HEK293 (cell line): ENCODE data around the gene FGD1.
"Not testable (repeated sequence)": the region's sequence is repeated elsewhere in the genome, so short reads cannot be mapped to it uniquely, and the experiment has no call there.

Source experiments
- CTCF ChIA-PET: fragments of 350-600 bp; formaldehyde crosslinking; extraction: SDS; loops from one replicate; lab custom pipeline; 2021; ENCODE audit warnings: antibody characterized with exemption; lab: Yijun Ruan, JAX
- POLR2A ChIA-PET: fragments of 300-600 bp; formaldehyde crosslinking; extraction: SDS; loops from one replicate; lab custom pipeline; 2020; ENCODE audit warnings: antibody characterized with exemption, inconsistent platforms; lab: Yijun Ruan, JAX
- H3K27ac ChIP-seq: fragments of 200-500 bp; sonication (Bioruptor generic); 2 replicates; pipeline ENCODE4 v1.5.1; 2014; ENCODE audit warnings: low read depth, low read length, control low read depth, inconsistent platforms; ENCODE audit errors: extremely low read depth
- H3K36me3 ChIP-seq, 2 experiments: fragments of 200-500 bp in 1 of 2; sonication (Bioruptor generic) in 1 of 2; 1 replicate in 1 of 2; 2 replicates in 1 of 2; pipeline ENCODE4 v1.5.1; 2014 to 2017; ENCODE audit warnings: inconsistent platforms in 2 of 2, low read length in 2 of 2; ENCODE audit not compliant: control insufficient read depth in 2 of 2, insufficient read depth in 1 of 2
- H3K4me1 ChIP-seq: fragments of 200-500 bp; sonication (Bioruptor generic); 2 replicates; pipeline ENCODE4 v1.5.1; 2014; ENCODE audit warnings: mild to moderate bottlenecking, low read length, inconsistent platforms; ENCODE audit not compliant: control insufficient read depth, insufficient read depth
- H3K4me3 ChIP-seq: 2 replicates; pipeline ENCODE4 v1.5.1; 2011; ENCODE audit warnings: low read depth, mild to moderate bottlenecking, control low read depth, low read length, moderate library complexity
- H3K9me3 ChIP-seq: fragments of 200-500 bp; sonication (Bioruptor generic); 2 replicates; pipeline ENCODE4 v1.5.1; 2014; ENCODE audit warnings: low read depth, low read length, inconsistent platforms; ENCODE audit not compliant: control insufficient read depth, insufficient read depth
- EGR2 ChIP-seq: fragments of 450-650 bp; formaldehyde crosslinking; IDR thresholded peaks from 2 replicates; pipeline ENCODE4 v1.5.1; 2016; ENCODE audit warnings: low read depth, missing biosample characterization, missing genetic modification characterization
- GLI2 ChIP-seq: fragments of 450-650 bp; formaldehyde crosslinking; IDR thresholded peaks from 2 replicates; pipeline ENCODE4; 2017; ENCODE audit warnings: missing biosample characterization, missing genetic modification characterization, low read depth, borderline replicate concordance
- HOXD13 ChIP-seq: sonication (generic); formaldehyde crosslinking; IDR thresholded peaks from 2 replicates; pipeline ENCODE4 v1.8.0; 2022; ENCODE audit warnings: missing genetic modification reagents, borderline replicate concordance
- MEIS1 ChIP-seq: sonication (generic); formaldehyde crosslinking; IDR thresholded peaks from 2 replicates; pipeline ENCODE4 v1.8.1; 2022; ENCODE audit warnings: missing genetic modification reagents, mild to moderate bottlenecking, borderline replicate concordance
- OVOL3 ChIP-seq: fragments of 450-650 bp; formaldehyde crosslinking; IDR thresholded peaks from 2 replicates; pipeline ENCODE4 v1.5.1; 2016; ENCODE audit warnings: missing biosample characterization, missing genetic modification characterization
- ZBTB1 ChIP-seq: fragments of 450-650 bp; formaldehyde crosslinking; IDR thresholded peaks from 2 replicates; pipeline ENCODE4 v1.5.1; 2016; ENCODE audit warnings: missing biosample characterization, missing genetic modification characterization
- ZFHX2 ChIP-seq: fragments of 450-650 bp; formaldehyde crosslinking; conservative IDR thresholded peaks from 2 replicates; pipeline ENCODE4 v1.5.1; 2016; ENCODE audit warnings: missing biosample characterization, missing genetic modification characterization
- ZFP37 ChIP-seq: fragments of 450-650 bp; formaldehyde crosslinking; IDR thresholded peaks from 2 replicates; pipeline ENCODE4 v1.5.1; 2016; ENCODE audit warnings: missing biosample characterization, missing genetic modification characterization
- ZNF146 ChIP-seq: fragments of 450-650 bp; formaldehyde crosslinking; IDR thresholded peaks from 2 replicates; pipeline ENCODE4 v1.5.1; 2016; ENCODE audit warnings: missing biosample characterization, missing genetic modification characterization
- ZNF16 ChIP-seq: fragments of 450-650 bp; formaldehyde crosslinking; IDR thresholded peaks from 2 replicates; pipeline ENCODE4 v1.5.1; 2016; ENCODE audit warnings: low read depth, missing biosample characterization, missing genetic modification characterization
- ZNF2 ChIP-seq: fragments of 450-650 bp; formaldehyde crosslinking; IDR thresholded peaks from 2 replicates; pipeline ENCODE4 v1.5.1; 2016; ENCODE audit warnings: missing biosample characterization, missing genetic modification characterization
- ZNF26 ChIP-seq: fragments of 450-650 bp; formaldehyde crosslinking; IDR thresholded peaks from 2 replicates; pipeline ENCODE4 v1.5.1; 2016; ENCODE audit warnings: missing biosample characterization, missing genetic modification characterization
- ZNF280D ChIP-seq: fragments of 450-650 bp; formaldehyde crosslinking; IDR thresholded peaks from 2 replicates; pipeline ENCODE4 v1.5.1; 2016; ENCODE audit warnings: missing biosample characterization, missing genetic modification characterization
- ZNF391 ChIP-seq: fragments of 450-650 bp; formaldehyde crosslinking; IDR thresholded peaks from 2 replicates; pipeline ENCODE4 v1.5.1; 2016; ENCODE audit warnings: low read depth, missing biosample characterization, missing genetic modification characterization, borderline replicate concordance
- ZNF449 ChIP-seq: fragments of 450-650 bp; formaldehyde crosslinking; IDR thresholded peaks from 2 replicates; pipeline ENCODE4 v1.5.1; 2017; ENCODE audit warnings: missing biosample characterization, mild to moderate bottlenecking, missing genetic modification characterization, moderate library complexity
- ZNF473 ChIP-seq: fragments of 450-650 bp; formaldehyde crosslinking; IDR thresholded peaks from 2 replicates; pipeline ENCODE4 v1.5.1; 2017; ENCODE audit warnings: missing biosample characterization, missing genetic modification characterization
- ZNF555 ChIP-seq: fragments of 450-650 bp; formaldehyde crosslinking; conservative IDR thresholded peaks from 2 replicates; pipeline ENCODE4 v1.5.1; 2017; ENCODE audit warnings: missing biosample characterization, mild to moderate bottlenecking, missing genetic modification characterization, inconsistent platforms
- ZNF580 ChIP-seq: fragments of 450-650 bp; formaldehyde crosslinking; IDR thresholded peaks from 2 replicates; pipeline ENCODE4 v1.5.1; 2016; ENCODE audit warnings: missing biosample characterization, missing genetic modification characterization
- ZNF645 ChIP-seq: fragments of 450-650 bp; formaldehyde crosslinking; IDR thresholded peaks from 2 replicates; pipeline ENCODE4; 2016; ENCODE audit warnings: missing biosample characterization, missing genetic modification characterization

Gene FGD1

GRCh38 chrX:54489819-54490218, 6.2 kb downstream of the FGD1 start:
- H3K9me3 ChIP-seq, H3K4me1 ChIP-seq, H3K27ac ChIP-seq, POLR2A ChIA-PET, CTCF ChIA-PET, H3K36me3 ChIP-seq, H3K4me3 ChIP-seq: not testable (repeated sequence)
- TF ChIP-seq ZNF280D (tag by site-specific recombination), result 0 out of 2 replicates have a peak, but pooled peaks have one; percentile 41
- TF ChIP-seq ZNF580 (tag by site-specific recombination), result peak; percentile 51; the same call in 1 of the 2 replicates
- TF ChIP-seq ZNF146 (tag by site-specific recombination), result peak; percentile 92

- no peak overlapping the region for H3K4me3 ChIP-seq
- POLR2A ChIA-PET, result interaction anchor here (0.5 to 0.6 kb wide), 2 partner anchors 22 to 41 kb away, joined by 3 read pairs; no protein-coding TSS in a partner anchor
- H3K4me1 ChIP-seq, result peaks cover 2% of the 10 kb centered on the region; the same call in 1 of the 2 replicates
- no peak overlapping the region for H3K27ac ChIP-seq
- H3K36me3 ChIP-seq, result no peaks in the 10 kb centered on the region
- CTCF ChIA-PET, result no interaction called here
- no peaks in the 10 kb centered on the region for H3K9me3 ChIP-seq
- TF ChIP-seq ZBTB1, result no peak
- TF ChIP-seq MEIS1, result no peak
Observed at GRCh38 chrX:54484666-54485065, 11.4 kb downstream of the FGD1 start.

GRCh38 chrX:54483946-54484345, 12.1 kb downstream of the FGD1 start:
- POLR2A ChIA-PET, result no interaction called here
- TF ChIP-seq GLI2 (tag by site-specific recombination) (no peak), MEIS1 (no peak), ZNF2 (tag by site-specific recombination) (no peak), ZNF391 (tag by site-specific recombination) (no peak), ZFHX2 (tag by site-specific recombination) (0 out of 2 replicates have a peak, but pooled peaks have one; percentile 31), EGR2 (tag by site-specific recombination) (peak; percentile 49; the same call in 1 of the 2 replicates), OVOL3 (tag by site-specific recombination) (no peak), ZNF555 (no peak)
- TF ChIP-seq, all 188 proteins: peak for 2
- CTCF ChIA-PET, result no interaction called here
- Histone ChIP-seq H3K4me1 (peaks cover 8% of the 10 kb centered on the region; the same call in 1 of the 2 replicates), H3K9me3 (no peaks in the 10 kb centered on the region), H3K36me3 (no peaks in the 10 kb centered on the region), H3K27ac (no peak overlapping the region), H3K4me3 (no peak overlapping the region)

GRCh38 chrX:54482839-54483593, 13.0 kb downstream of the FGD1 start:
- Histone ChIP-seq H3K4me3 (no peak overlapping the region), H3K27ac (no peak overlapping the region), H3K9me3 (no peaks in the 10 kb centered on the region), H3K36me3 (no peaks in the 10 kb centered on the region), H3K4me1 (peaks cover 8% of the 10 kb centered on the region; the same call in 1 of the 2 replicates)
- CTCF ChIA-PET, result interaction anchor here (0.6 kb wide), 1 partner anchor 226 kb away, joined by 4 read pairs; no protein-coding TSS in a partner anchor
- POLR2A ChIA-PET, result interaction anchor here (0.7 kb wide), 1 partner anchor 9 kb away, joined by 3 read pairs; no protein-coding TSS in a partner anchor
- no peak for TF ChIP-seq ZNF473
- TF ChIP-seq ZNF645 (tag by site-specific recombination), result no peak
- TF ChIP-seq ZNF16, result no peak
- no peak for TF ChIP-seq ZNF26 (tag by site-specific recombination)
- 0 out of 2 replicates have a peak, but pooled peaks have one; percentile 0 for TF ChIP-seq HOXD13 (CRISPR knock-in tag)
- TF ChIP-seq ZFP37 (tag by site-specific recombination), result no peak
- TF ChIP-seq ZFHX2 (tag by site-specific recombination), result peak; percentile 60
- TF ChIP-seq ZNF449 (tag by site-specific recombination), result no peak
